GM08714 (cell line): ENCODE measurements around the gene PIM3.
"Not testable (repeated sequence)": the region's sequence is repeated elsewhere in the genome, so short reads cannot be mapped to it uniquely, and the experiment has no call there.

Experiments used
- H3K4me3 ChIP-seq: fragments of 200-500 bp; sonication (Bioruptor generic); 2 replicates; pipeline ENCODE4 v1.5.1; 2014; ENCODE audit warnings: mild to moderate bottlenecking, low read length, inconsistent platforms
- ZNF274 ChIP-seq: IDR thresholded peaks from 2 replicates; pipeline ENCODE4 v1.6.1; 2012; ENCODE audit warnings: mild to moderate bottlenecking, low read depth, low read length

PIM3 gene

GRCh38 chr22:49969751-49970527 is 9.4 kb downstream of the PIM3 start:
- TF ChIP-seq ZNF274, result no peak
- no peak overlapping the region for H3K4me3 ChIP-seq

GRCh38 chr22:49970528-49971231 is 10.1 kb downstream of the PIM3 start:
- TF ChIP-seq ZNF274, result no peak
- H3K4me3 ChIP-seq, result peak overlapping the region; percentile 40; the same call in 1 of the 2 replicates

- TF ChIP-seq ZNF274, result no peak
- H3K4me3 ChIP-seq, result peak overlapping the region; percentile 40; the same call in 1 of the 2 replicates
Observed at GRCh38 chr22:49971232-49972162, 10.9 kb downstream of the PIM3 start.

- TF ChIP-seq ZNF274, result no peak
- no peak overlapping the region; the same call in 1 of the 2 replicates for H3K4me3 ChIP-seq
Observed at GRCh38 chr22:49972163-49973017, 11.8 kb downstream of the PIM3 start.

GRCh38 chr22:49973018-49973961 is 12.7 kb downstream of the PIM3 start:
- no peak overlapping the region for H3K4me3 ChIP-seq

GRCh38 chr22:49975543-49976389 is 15.2 kb downstream of the PIM3 start:
- TF ChIP-seq ZNF274, result no peak
- no peak overlapping the region for H3K4me3 ChIP-seq

More at GRCh38 chr22:49973018-49973961, 12.7 kb downstream of the PIM3 start:
- TF ChIP-seq ZNF274, result no peak

- no peak for TF ChIP-seq ZNF274
- no peak overlapping the region for H3K4me3 ChIP-seq
Observed at GRCh38 chr22:49976439-49977175, 16.0 kb downstream of the PIM3 start.

- no peak overlapping the region for H3K4me3 ChIP-seq
- TF ChIP-seq ZNF274, result no peak
Observed at GRCh38 chr22:49977578-49977977, 17.0 kb downstream of the PIM3 start.

GRCh38 chr22:49979587-49980264 is 19.2 kb downstream of the PIM3 start:
- TF ChIP-seq ZNF274, result no peak

GRCh38 chr22:49981799-49982198 is 21.2 kb downstream of the PIM3 start:
- not testable (repeated sequence) for H3K4me3 ChIP-seq

More at GRCh38 chr22:49979587-49980264, 19.2 kb downstream of the PIM3 start:
- H3K4me3 ChIP-seq, result no peak overlapping the region
